Measurements from ENCODE around the gene SH3TC2.

DNA sequence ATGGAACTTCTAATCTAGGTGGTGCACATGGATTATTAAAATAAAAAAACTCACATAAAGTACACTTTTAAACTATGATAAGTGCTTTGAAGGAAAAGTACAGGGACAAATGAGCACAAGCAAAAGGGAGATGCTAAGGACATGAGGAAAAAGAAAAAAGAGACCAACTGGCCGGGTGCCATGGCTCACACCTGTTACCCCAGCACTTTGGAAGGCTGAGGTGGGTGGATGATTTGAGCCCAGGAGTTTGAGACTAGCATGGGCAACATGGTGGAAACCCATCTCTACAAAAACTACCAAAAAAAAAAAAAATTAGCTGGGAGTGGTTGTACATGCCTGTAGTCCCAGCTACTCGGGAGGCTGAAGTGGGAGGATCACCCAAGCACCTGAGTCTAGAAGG lies 67.1 kb downstream of the SH3TC2 start:
- no peak for TF ChIP-seq CTCF (conservative IDR thresholded peaks at IDR 0.05; ENCODE audit: low read depth, low read length)
- TF ChIP-seq EZH2phosphoT487 (IDR thresholded peaks at IDR 0.05; ENCODE audit: borderline replicate concordance, low read length) = no peak
- TF ChIP-seq EZH2 (IDR thresholded peaks at IDR 0.05; ENCODE audit: low read length, unreplicated experiment) = no peak
